ENCODE measurements around the gene ZNF205. TPM values are rescaled to one million over a fixed set of nuclear protein-coding genes. Genes with fewer than 3 reads are reported as not detected.

ZNF205 gene
- total and polyA plus RNA-seq, 9 of the 15 experiments (the other 6 are each of a cell fraction or from before 2014, with no cell fraction given), result 2.4 to 11.8 (median 5.1) TPM; not detected in 2

GRCh38 chr16:3150346-3151218 lies 38.2 kb downstream of the ZNF205 start (continued):
- TF ChIP-seq ZBTB12 (CRISPR knock-in tag; IDR thresholded peaks at IDR 0.05), result no peak
- peak in 1 of 2 experiments; percentile 76; a peak in 3 of 4 replicates for TF ChIP-seq MAZ (CRISPR knock-in tag; conservative IDR thresholded peaks at IDR 0.05 in 1 of 2, IDR thresholded peaks at IDR 0.05 in 1 of 2)
- TF ChIP-seq, protein P1, sequence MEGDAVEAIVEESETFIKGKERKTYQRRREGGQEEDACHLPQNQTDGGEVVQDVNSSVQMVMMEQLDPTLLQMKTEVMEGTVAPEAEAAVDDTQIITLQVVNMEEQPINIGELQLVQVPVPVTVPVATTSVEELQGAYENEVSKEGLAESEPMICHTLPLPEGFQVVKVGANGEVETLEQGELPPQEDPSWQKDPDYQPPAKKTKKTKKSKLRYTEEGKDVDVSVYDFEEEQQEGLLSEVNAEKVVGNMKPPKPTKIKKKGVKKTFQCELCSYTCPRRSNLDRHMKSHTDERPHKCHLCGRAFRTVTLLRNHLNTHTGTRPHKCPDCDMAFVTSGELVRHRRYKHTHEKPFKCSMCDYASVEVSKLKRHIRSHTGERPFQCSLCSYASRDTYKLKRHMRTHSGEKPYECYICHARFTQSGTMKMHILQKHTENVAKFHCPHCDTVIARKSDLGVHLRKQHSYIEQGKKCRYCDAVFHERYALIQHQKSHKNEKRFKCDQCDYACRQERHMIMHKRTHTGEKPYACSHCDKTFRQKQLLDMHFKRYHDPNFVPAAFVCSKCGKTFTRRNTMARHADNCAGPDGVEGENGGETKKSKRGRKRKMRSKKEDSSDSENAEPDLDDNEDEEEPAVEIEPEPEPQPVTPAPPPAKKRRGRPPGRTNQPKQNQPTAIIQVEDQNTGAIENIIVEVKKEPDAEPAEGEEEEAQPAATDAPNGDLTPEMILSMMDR (IDR thresholded peaks at IDR 0.05 in 2 of 3, conservative IDR thresholded peaks at IDR 0.05 in 1 of 3; ENCODE audit: insufficient read depth in 2 of 3, low read depth in 1 of 3, low read length in 3 of 3), result peak in 1 of 3 experiments; percentile 5; a peak in 1 of 6 replicates
- TF ChIP-seq MAFF (IDR thresholded peaks at IDR 0.05; ENCODE audit: low read length), result no peak
- peak; percentile 58; the same call in 1 of the 2 replicates for TF ChIP-seq ZBTB33 (CRISPR knock-in tag; IDR thresholded peaks at IDR 0.05)
- TF ChIP-seq, protein P2, sequence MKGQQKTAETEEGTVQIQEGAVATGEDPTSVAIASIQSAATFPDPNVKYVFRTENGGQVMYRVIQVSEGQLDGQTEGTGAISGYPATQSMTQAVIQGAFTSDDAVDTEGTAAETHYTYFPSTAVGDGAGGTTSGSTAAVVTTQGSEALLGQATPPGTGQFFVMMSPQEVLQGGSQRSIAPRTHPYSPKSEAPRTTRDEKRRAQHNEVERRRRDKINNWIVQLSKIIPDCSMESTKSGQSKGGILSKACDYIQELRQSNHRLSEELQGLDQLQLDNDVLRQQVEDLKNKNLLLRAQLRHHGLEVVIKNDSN (CRISPR knock-in tag; IDR thresholded peaks at IDR 0.05), result no peak
- TF ChIP-seq ILK (tag; IDR thresholded peaks at IDR 0.05; ENCODE audit: borderline replicate concordance, low read depth), result no peak
- TF ChIP-seq, protein P3, sequence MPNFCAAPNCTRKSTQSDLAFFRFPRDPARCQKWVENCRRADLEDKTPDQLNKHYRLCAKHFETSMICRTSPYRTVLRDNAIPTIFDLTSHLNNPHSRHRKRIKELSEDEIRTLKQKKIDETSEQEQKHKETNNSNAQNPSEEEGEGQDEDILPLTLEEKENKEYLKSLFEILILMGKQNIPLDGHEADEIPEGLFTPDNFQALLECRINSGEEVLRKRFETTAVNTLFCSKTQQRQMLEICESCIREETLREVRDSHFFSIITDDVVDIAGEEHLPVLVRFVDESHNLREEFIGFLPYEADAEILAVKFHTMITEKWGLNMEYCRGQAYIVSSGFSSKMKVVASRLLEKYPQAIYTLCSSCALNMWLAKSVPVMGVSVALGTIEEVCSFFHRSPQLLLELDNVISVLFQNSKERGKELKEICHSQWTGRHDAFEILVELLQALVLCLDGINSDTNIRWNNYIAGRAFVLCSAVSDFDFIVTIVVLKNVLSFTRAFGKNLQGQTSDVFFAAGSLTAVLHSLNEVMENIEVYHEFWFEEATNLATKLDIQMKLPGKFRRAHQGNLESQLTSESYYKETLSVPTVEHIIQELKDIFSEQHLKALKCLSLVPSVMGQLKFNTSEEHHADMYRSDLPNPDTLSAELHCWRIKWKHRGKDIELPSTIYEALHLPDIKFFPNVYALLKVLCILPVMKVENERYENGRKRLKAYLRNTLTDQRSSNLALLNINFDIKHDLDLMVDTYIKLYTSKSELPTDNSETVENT (CRISPR knock-in tag; IDR thresholded peaks at IDR 0.05), result no peak
- peak; percentile 78 for TF ChIP-seq EP300 (IDR thresholded peaks at IDR 0.05; ENCODE audit: low read length)
- no peak for TF ChIP-seq ZKSCAN3 (CRISPR knock-in tag; IDR thresholded peaks at IDR 0.05)
- TF ChIP-seq CUX1 (CRISPR knock-in tag; IDR thresholded peaks at IDR 0.05), result no peak
